ENCODE data around the gene DSCAM. TPM values are rescaled to one million over a fixed set of nuclear protein-coding genes. Genes with fewer than 3 reads are reported as not detected.

DSCAM gene
- total RNA-seq, 4 donors from 2014 or later = not detected

GRCh38 chr21:40840401-40841125 is 6.4 kb downstream of the DSCAM start:
- ATAC-seq = no peak
- no peak for TF ChIP-seq POLR2A (IDR thresholded peaks at IDR 0.05)
- no peak for TF ChIP-seq POLR2AphosphoS5 (IDR thresholded peaks at IDR 0.05)
- TF ChIP-seq EP300 (IDR thresholded peaks at IDR 0.05) = no peak
- TF ChIP-seq CTCF (IDR thresholded peaks at IDR 0.05) = no peak
- WGBS, 2 donors (ENCODE audit: low coverage in 1 of 2) = 59 to 60% methylated on average over 12 to 13 of the region's 15 CpGs
- Histone ChIP-seq H3K9me3 (no peaks in the 10 kb centered on the region), H3K36me3 (no peaks in the 10 kb centered on the region), H3K4me1 (peaks cover 0 to 17% (median 3%) of the 10 kb centered on the region in 3 donors), H3K27ac (no peak overlapping the region), H3K27me3 (peaks cover 34% of the 10 kb centered on the region), H3K4me3 (no peak overlapping the region)

- TF ChIP-seq CTCF (IDR thresholded peaks at IDR 0.05) (no peak), POLR2AphosphoS5 (IDR thresholded peaks at IDR 0.05) (no peak), POLR2A (IDR thresholded peaks at IDR 0.05) (no peak), EP300 (IDR thresholded peaks at IDR 0.05) (no peak)
- peaks cover 24% of the 10 kb centered on the region for H3K27me3 ChIP-seq
- WGBS, 2 donors (ENCODE audit: low coverage in 1 of 2) = 33 to 43% methylated on average over 2 of the region's 2 CpGs
- H3K4me3 ChIP-seq = no peak overlapping the region
- no peak overlapping the region for H3K27ac ChIP-seq
- no peak for ATAC-seq
- H3K36me3 ChIP-seq = no peaks in the 10 kb centered on the region
- peaks cover 0 to 17% (median 3%) of the 10 kb centered on the region in 3 donors for H3K4me1 ChIP-seq
- H3K9me3 ChIP-seq = no peaks in the 10 kb centered on the region
Observed at GRCh38 chr21:40839521-40839920, 7.4 kb downstream of the DSCAM start.

- Histone ChIP-seq H3K27me3 (peaks cover 19% of the 10 kb centered on the region), H3K9me3 (no peaks in the 10 kb centered on the region), H3K36me3 (no peaks in the 10 kb centered on the region), H3K4me3 (no peak overlapping the region), H3K4me1 (peaks cover 0 to 17% (median 3%) of the 10 kb centered on the region in 3 donors), H3K27ac (no peak overlapping the region)
- 71 to 83% methylated on average over 3 to 5 of the region's 5 CpGs for WGBS, 2 donors (ENCODE audit: low coverage in 1 of 2)
- no peak for ATAC-seq
- TF ChIP-seq CTCF (IDR thresholded peaks at IDR 0.05) (no peak), EP300 (IDR thresholded peaks at IDR 0.05) (no peak), POLR2A (IDR thresholded peaks at IDR 0.05) (no peak), POLR2AphosphoS5 (IDR thresholded peaks at IDR 0.05) (no peak)
Observed at GRCh38 chr21:40837456-40837855, 9.5 kb downstream of the DSCAM start.

GRCh38 chr21:40835184-40835694 is 11.7 kb downstream of the DSCAM start:
- H3K9me3 ChIP-seq = no peaks in the 10 kb centered on the region
- no peak overlapping the region for H3K4me3 ChIP-seq
- ATAC-seq = peak; percentile 39
- H3K27me3 ChIP-seq = no peaks in the 10 kb centered on the region
- WGBS, 2 donors (ENCODE audit: low coverage in 1 of 2) = 44 to 58% methylated on average over 2 of the region's 2 CpGs
- no peaks in the 10 kb centered on the region for H3K36me3 ChIP-seq
- H3K27ac ChIP-seq = no peak overlapping the region
- H3K4me1 ChIP-seq = peaks cover 0 to 7% (median 0%) of the 10 kb centered on the region in 3 donors
- TF ChIP-seq CTCF (IDR thresholded peaks at IDR 0.05) (no peak), POLR2AphosphoS5 (IDR thresholded peaks at IDR 0.05) (no peak), EP300 (IDR thresholded peaks at IDR 0.05) (no peak), POLR2A (IDR thresholded peaks at IDR 0.05) (no peak)

- no peak for ATAC-seq
- H3K4me3 ChIP-seq = no peak overlapping the region
- no peaks in the 10 kb centered on the region for H3K4me1 ChIP-seq
- H3K36me3 ChIP-seq = no peaks in the 10 kb centered on the region
- H3K27me3 ChIP-seq = peaks cover 3% of the 10 kb centered on the region
- 65 to 90% methylated on average over 2 to 6 of the region's 6 CpGs for WGBS, 2 donors (ENCODE audit: low coverage in 1 of 2)
- TF ChIP-seq POLR2AphosphoS5 (IDR thresholded peaks at IDR 0.05) = no peak
- no peak for TF ChIP-seq POLR2A (IDR thresholded peaks at IDR 0.05)
- no peak for TF ChIP-seq CTCF (IDR thresholded peaks at IDR 0.05)
- no peak for TF ChIP-seq EP300 (IDR thresholded peaks at IDR 0.05)
- no peaks in the 10 kb centered on the region for H3K9me3 ChIP-seq
- no peak overlapping the region for H3K27ac ChIP-seq
Observed at GRCh38 chr21:40833184-40833583, 13.8 kb downstream of the DSCAM start.

Measured in gastroesophageal sphincter (tissue), 4 donors.